Panc1 (cell line): ENCODE measurements around the gene PRSS50. TPM values are rescaled to one million over a fixed set of nuclear protein-coding genes. Genes with fewer than 3 reads are reported as not detected.

Source experiments
- ATAC-seq: fragments of 200-7000 bp; cut with Tn5 transposase; 2 replicates; pipeline ENCODE4 v1.9.1; 2020; ENCODE audit warnings: mild to moderate bottlenecking, moderate library complexity
- BruUV-seq: library from RNA; stranded (reverse); fragments of 400-500 nt; replicated peaks from 2 replicates; lab custom pipeline; 2021; lab: Mats Ljungman, UMichigan
- CTCF ChIA-PET: fragments of 300-600 bp; sonication (Branson Sonifier 250); formaldehyde crosslinking; loops from one replicate; lab custom pipeline; 2022; ENCODE audit warnings: antibody characterized with exemption; lab: Charles Lee
- POLR2A ChIA-PET: fragments of 300-600 bp; sonication (Branson Sonifier 250); formaldehyde crosslinking; loops from one replicate; lab custom pipeline; 2022; ENCODE audit warnings: antibody characterized with exemption; lab: Charles Lee
- DNase-seq: peaks from one replicate; pipeline ENCODE4 v3.0.0-alpha.2; 2010; ENCODE audit warnings: low read depth, low spot score
- H3K27ac ChIP-seq: 2 replicates; pipeline ENCODE4 v1.5.1; 2011; ENCODE audit warnings: mild to moderate bottlenecking, low read length, inconsistent platforms
- H3K27me3 ChIP-seq: fragments of 200-500 bp; sonication (Bioruptor generic); 2 replicates; pipeline ENCODE4 v1.6.0; 2014; ENCODE audit warnings: low read length, inconsistent platforms; ENCODE audit not compliant: control insufficient read depth, insufficient read depth
- H3K36me3 ChIP-seq: fragments of 200-500 bp; sonication (Bioruptor generic); 2 replicates; pipeline ENCODE4 v1.5.1; 2014; ENCODE audit warnings: inconsistent platforms, mild to moderate bottlenecking, low read length, moderate library complexity; ENCODE audit not compliant: control insufficient read depth, insufficient read depth
- H3K4me1 ChIP-seq: 2 replicates; pipeline ENCODE4 v1.5.1; 2011; ENCODE audit warnings: inconsistent platforms, mild to moderate bottlenecking, low read length, moderate library complexity; ENCODE audit not compliant: control insufficient read depth, insufficient read depth
- H3K4me3 ChIP-seq, 2 experiments: 2 replicates each; pipeline ENCODE4 v1.5.1; 2011 to 2012; ENCODE audit warnings: low read depth in 2 of 2, low read length in 2 of 2, mild to moderate bottlenecking in 2 of 2, inconsistent platforms in 1 of 2, moderate library complexity in 1 of 2
- H3K9me3 ChIP-seq: fragments of 200-500 bp; sonication (Bioruptor generic); 2 replicates; pipeline ENCODE4 v1.5.1; 2014; ENCODE audit warnings: low read depth, mild to moderate bottlenecking, inconsistent platforms, low read length, moderate library complexity; ENCODE audit not compliant: control insufficient read depth, insufficient read depth
- POLR2AphosphoS5 ChIP-seq: IDR thresholded peaks from 2 replicates; pipeline ENCODE4 v1.6.1; 2012; ENCODE audit warnings: mild to moderate bottlenecking, low read depth, low read length, moderate library complexity
- SIN3A ChIP-seq: IDR thresholded peaks from 2 replicates; pipeline ENCODE4 v1.6.1; 2012; ENCODE audit warnings: low read depth, mild to moderate bottlenecking, low read length, moderate library complexity, borderline replicate concordance; ENCODE audit not compliant: insufficient read depth
- TCF7L2 ChIP-seq: IDR thresholded peaks from 2 replicates; pipeline ENCODE4 v1.6.1; 2011; ENCODE audit warnings: mild to moderate bottlenecking, low read depth, low read length, inconsistent platforms
- in situ Hi-C: cut with HindIII; loops from 2 replicates; pipeline ENCODE4 v1.10.0; 2016; ENCODE audit warnings: low sequenced_read_pairs, low pct_unique_long_range_greater_than_20kb
- intact Hi-C: fragments of 100-400 bp; cut with micrococcal nuclease; formaldehyde crosslinking; loops from one replicate; pipeline ENCODE4 v1.10.0; 2022; ENCODE audit not compliant: unreplicated experiment
- total RNA-seq: library from RNA; stranded (reverse); gene quantifications from one replicate; pipeline ENCODE4 v1.2.1, GENCODE V29; 2021; ENCODE audit not compliant: unreplicated experiment
- TF ChIP-seq, protein P1 (sequence below): fragments of 450-650 bp; IDR thresholded peaks from 2 replicates; pipeline ENCODE4 v1.5.1; 2017; ENCODE audit warnings: mild to moderate bottlenecking
- TF ChIP-seq, protein P2 (sequence below), 2 experiments: IDR thresholded peaks; 2 replicates each; pipeline ENCODE4 v1.6.1; 2011 to 2012; ENCODE audit warnings: low read depth in 2 of 2, control low read depth in 1 of 2, low read length in 1 of 2, mild to moderate bottlenecking in 1 of 2, moderate library complexity in 1 of 2; ENCODE audit not compliant: insufficient read depth in 1 of 2

The PRSS50 gene
- total RNA-seq, 1 experiment from 2014 or later = 0.13 TPM

GRCh38 chr3:46713050-46713897, 4.4 kb downstream of the PRSS50 start:
- ATAC-seq (no peak), DNase-seq (no peak)
- no peaks in the 10 kb centered on the region for H3K27me3 ChIP-seq
- POLR2A ChIA-PET = no interaction called here
- CTCF ChIA-PET = no interaction called here
- TF ChIP-seq POLR2AphosphoS5 = no peak
- TF ChIP-seq, protein P1, sequence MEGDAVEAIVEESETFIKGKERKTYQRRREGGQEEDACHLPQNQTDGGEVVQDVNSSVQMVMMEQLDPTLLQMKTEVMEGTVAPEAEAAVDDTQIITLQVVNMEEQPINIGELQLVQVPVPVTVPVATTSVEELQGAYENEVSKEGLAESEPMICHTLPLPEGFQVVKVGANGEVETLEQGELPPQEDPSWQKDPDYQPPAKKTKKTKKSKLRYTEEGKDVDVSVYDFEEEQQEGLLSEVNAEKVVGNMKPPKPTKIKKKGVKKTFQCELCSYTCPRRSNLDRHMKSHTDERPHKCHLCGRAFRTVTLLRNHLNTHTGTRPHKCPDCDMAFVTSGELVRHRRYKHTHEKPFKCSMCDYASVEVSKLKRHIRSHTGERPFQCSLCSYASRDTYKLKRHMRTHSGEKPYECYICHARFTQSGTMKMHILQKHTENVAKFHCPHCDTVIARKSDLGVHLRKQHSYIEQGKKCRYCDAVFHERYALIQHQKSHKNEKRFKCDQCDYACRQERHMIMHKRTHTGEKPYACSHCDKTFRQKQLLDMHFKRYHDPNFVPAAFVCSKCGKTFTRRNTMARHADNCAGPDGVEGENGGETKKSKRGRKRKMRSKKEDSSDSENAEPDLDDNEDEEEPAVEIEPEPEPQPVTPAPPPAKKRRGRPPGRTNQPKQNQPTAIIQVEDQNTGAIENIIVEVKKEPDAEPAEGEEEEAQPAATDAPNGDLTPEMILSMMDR = no peak
- TF ChIP-seq, protein P2, sequence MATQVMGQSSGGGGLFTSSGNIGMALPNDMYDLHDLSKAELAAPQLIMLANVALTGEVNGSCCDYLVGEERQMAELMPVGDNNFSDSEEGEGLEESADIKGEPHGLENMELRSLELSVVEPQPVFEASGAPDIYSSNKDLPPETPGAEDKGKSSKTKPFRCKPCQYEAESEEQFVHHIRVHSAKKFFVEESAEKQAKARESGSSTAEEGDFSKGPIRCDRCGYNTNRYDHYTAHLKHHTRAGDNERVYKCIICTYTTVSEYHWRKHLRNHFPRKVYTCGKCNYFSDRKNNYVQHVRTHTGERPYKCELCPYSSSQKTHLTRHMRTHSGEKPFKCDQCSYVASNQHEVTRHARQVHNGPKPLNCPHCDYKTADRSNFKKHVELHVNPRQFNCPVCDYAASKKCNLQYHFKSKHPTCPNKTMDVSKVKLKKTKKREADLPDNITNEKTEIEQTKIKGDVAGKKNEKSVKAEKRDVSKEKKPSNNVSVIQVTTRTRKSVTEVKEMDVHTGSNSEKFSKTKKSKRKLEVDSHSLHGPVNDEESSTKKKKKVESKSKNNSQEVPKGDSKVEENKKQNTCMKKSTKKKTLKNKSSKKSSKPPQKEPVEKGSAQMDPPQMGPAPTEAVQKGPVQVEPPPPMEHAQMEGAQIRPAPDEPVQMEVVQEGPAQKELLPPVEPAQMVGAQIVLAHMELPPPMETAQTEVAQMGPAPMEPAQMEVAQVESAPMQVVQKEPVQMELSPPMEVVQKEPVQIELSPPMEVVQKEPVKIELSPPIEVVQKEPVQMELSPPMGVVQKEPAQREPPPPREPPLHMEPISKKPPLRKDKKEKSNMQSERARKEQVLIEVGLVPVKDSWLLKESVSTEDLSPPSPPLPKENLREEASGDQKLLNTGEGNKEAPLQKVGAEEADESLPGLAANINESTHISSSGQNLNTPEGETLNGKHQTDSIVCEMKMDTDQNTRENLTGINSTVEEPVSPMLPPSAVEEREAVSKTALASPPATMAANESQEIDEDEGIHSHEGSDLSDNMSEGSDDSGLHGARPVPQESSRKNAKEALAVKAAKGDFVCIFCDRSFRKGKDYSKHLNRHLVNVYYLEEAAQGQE (IDR thresholded peaks at IDR 0.05; ENCODE audit: insufficient read depth in 1 of 2, low read depth in 2 of 2, low read length in 1 of 2) = no peak
- no peak for TF ChIP-seq SIN3A
- TF ChIP-seq TCF7L2 = no peak
- no peak overlapping the region for H3K27ac ChIP-seq
- H3K9me3 ChIP-seq = no peaks in the 10 kb centered on the region
- in situ Hi-C loops = no loop called here
- no peak overlapping the region for H3K4me3 ChIP-seq
- BruUV-seq = no TSS peak
- H3K4me1 ChIP-seq = peaks cover 6% of the 10 kb centered on the region; the same call in 1 of the 2 replicates
- intact Hi-C loops = no loop called here
- H3K36me3 ChIP-seq = no peaks in the 10 kb centered on the region

- intact Hi-C loops = no loop called here
- Histone ChIP-seq H3K27ac (no peak overlapping the region), H3K36me3 (no peaks in the 10 kb centered on the region), H3K9me3 (no peaks in the 10 kb centered on the region), H3K4me1 (peaks cover 6% of the 10 kb centered on the region; the same call in 1 of the 2 replicates), H3K4me3 (no peak overlapping the region), H3K27me3 (no peaks in the 10 kb centered on the region)
- in situ Hi-C loops = no loop called here
- no peak for DNase-seq
- ATAC-seq = no peak
- ChIA-PET CTCF (no interaction called here), POLR2A (no interaction called here)
- BruUV-seq = no TSS peak
- TF ChIP-seq POLR2AphosphoS5 = no peak
- TF ChIP-seq TCF7L2 = no peak
- TF ChIP-seq, protein P2 (IDR thresholded peaks at IDR 0.05; ENCODE audit: insufficient read depth in 1 of 2, low read depth in 2 of 2, low read length in 1 of 2) = no peak
- TF ChIP-seq, protein P1 = no peak
- no peak for TF ChIP-seq SIN3A
Measured at GRCh38 chr3:46712191-46713049, 5.2 kb downstream of the PRSS50 start.
